Skin epidermis (tissue), 12 donors: ENCODE results near the gene PEAK3.

ENCODE experiments used
- H3K27ac ChIP-seq, 21 experiments: fragments of 200-600 bp; sonication (generic) in 11 of 21; one replicate each; pipeline ENCODE4 v1.5.0; 2020; ENCODE audit warnings: mild to moderate bottlenecking in 3 of 21, inconsistent platforms in 2 of 21, moderate library complexity in 2 of 21
- H3K4me3 ChIP-seq, 7 experiments: fragments of 200-600 bp; sonication (generic) in 2 of 7; one replicate each; pipeline ENCODE4 v1.5.0; 2020; ENCODE audit warnings: inconsistent platforms in 2 of 7, mild to moderate bottlenecking in 2 of 7, moderate library complexity in 1 of 7

Gene PEAK3

GRCh38 chr19:2275588-2276428 lies 6.2 kb downstream of the PEAK3 start:
- Histone ChIP-seq H3K4me3 (peak overlapping the region in 1 of 7 experiments; percentile 18), H3K27ac (peak overlapping the region in 7 of 21 experiments; percentile 14 to 46 (median 26))

GRCh38 chr19:2274931-2275535 lies 6.9 kb downstream of the PEAK3 start:
- Histone ChIP-seq H3K4me3 (no peak overlapping the region), H3K27ac (peak overlapping the region in 5 of 21 experiments; percentile 14 to 34 (median 23))

DNA sequence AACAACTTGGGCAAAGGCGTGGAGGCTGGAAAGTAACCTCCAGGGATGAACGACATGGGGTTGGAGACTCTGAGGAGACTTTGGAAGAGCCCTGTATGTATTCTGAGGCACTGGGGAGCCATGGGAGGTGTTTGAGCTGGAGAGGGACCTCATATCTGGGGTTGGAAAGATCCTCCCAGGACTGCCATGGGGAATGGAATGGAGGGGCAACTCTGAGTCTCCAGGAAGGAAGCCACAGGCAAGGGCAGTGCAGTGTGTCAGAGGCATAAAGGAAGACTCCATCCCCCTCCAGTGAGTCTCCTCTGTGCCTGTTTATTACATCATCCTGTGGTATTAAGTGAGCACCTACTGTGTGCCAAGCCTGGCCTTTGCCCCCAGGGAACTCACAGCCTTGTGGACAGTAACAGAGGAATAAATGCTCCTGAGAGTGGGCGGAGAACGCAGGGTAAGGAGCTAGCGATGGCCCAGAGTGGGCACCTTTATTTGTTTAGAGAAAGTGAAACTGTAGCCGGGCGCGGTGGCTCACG lies 7.7 kb downstream of the PEAK3 start:
- H3K27ac ChIP-seq: peak overlapping the region in 14 of 21 experiments; percentile 31 to 99 (median 64)

DNA sequence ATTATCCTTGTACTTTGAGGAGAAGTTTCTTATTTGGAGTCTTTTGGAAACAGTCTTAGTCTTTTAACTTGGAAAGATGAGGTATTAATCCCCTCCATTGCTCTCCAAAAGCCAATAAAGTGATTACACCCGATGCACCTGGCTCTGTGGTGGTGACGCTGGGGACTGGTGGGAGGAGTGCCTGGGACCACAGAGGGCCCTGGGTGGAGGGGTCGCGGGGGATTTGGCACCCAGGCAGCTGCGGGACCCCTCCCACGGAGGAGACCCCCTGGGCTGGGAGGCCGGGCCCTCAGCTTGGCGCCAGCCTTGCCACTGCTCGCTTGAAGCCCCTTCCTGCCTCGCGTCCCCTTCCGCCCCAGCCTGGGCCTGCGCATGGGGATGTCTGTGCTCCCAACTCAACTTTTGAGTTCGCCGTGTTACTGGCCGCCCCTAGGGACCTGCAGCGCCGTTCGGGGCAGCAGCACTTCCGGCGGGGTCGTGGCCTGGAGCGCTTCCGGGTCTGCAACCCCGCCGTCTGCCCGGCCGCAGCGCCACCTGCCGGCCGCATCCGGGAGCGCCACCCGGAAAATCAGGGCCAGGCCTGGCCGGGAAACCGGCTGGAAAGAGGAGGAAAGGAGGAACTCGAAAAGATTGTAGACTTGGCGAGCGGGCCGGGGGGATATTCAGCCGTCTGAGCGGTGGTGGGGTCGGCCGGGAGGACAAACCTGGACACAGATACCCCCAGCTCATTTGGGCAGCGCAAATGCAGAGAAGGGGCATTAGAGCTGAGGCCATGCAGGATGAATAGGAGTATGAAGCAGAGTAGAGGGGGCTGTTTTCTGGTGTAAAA lies 8.4 kb downstream of the PEAK3 start:
- peak overlapping the region in 4 of 7 experiments; percentile 8 to 91 (median 14) for H3K4me3 ChIP-seq

More for the DNA sequence above, 7.7 kb downstream of the PEAK3 start:
- H3K4me3 ChIP-seq: peak overlapping the region in 1 of 7 experiments; percentile 91

DNA sequence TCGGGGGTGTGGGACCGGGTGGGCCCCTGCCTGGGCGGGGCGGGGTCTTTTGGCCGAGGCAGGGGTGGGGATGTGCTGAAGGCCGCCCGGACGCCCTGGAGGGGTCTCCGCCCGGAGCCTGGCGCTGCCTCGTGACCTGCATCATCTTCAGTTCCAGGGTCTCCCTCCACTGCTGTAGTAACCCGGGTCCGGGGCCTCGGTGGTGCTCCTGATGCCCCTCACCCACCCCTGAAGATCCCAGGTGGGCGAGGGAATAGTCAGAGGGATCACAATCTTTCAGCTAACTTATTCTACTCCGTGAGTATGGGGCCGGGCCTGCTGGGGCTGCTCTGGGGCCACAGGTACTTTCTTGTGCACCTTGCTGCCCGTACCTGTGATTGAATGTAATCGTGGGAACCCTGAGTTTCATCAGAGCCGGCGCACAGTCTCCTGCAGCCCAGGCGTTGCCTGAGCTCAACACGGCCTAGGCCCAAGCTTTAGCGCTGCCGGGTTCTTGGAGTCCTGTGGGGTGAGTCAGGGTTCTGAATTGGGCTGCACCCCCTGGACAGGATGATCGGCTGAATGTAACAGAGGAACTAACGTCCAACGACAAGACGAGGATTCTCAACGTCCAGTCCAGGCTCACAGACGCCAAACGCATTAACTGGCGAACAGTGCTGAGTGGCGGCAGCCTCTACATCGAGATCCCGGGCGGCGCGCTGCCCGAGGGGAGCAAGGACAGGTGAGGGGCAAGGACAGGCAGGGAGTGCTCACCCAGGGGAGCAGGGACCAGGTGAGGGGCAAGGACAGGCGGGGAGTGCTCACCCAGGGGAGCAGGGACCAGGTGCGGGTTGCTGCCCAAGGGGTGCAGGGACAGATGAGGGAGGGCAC lies 10.5 kb downstream of the PEAK3 start:
- H3K27ac ChIP-seq: peak overlapping the region; percentile 34 to 99 (median 98)

More for the DNA sequence above, 8.4 kb downstream of the PEAK3 start:
- H3K27ac ChIP-seq: peak overlapping the region in 19 of 21 experiments; percentile 2 to 99 (median 55)

DNA sequence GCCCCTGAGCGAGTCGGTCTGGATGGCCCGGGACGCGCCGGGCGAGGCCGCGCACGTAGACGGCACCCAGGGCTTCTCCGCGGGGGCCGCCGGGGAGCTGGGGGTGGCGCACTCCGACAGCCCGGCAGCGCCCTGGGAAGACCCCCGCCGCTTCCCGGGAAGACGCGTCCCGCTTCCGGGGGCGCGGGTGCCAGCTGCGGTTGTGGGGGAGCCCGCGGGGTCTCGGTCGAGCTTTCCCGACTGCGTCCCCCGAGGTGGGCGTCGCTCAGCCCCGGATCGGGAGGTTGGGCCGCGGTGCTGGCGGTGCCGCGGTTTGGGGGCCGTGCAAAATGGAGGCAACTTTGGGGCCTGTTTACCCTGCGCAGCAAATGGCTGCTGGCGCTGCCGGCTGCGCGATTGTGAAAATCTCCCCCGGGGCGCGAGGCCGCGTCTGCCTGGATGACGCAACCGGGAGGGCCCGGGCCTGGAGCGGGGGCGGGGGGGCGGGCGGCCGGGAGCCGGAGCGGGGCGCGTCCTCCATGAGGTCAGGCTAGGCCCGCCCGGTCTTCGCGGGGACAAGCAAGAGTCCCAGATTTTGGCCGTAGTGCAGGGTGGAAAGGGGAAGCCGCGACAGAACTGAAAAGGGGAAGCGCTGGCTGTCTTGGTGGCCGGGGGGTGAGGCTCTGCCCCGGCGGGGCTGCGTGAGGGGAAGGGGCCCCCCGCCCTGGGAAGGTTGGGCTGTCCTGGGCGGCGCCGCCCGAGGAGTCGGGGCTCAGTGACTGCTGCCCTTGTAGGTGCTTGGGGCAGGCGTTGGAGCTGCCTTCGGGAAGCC lies 11.3 kb downstream of the PEAK3 start:
- H3K27ac ChIP-seq: peak overlapping the region; percentile 81 to 99 (median 98)
- H3K4me3 ChIP-seq: peak overlapping the region; percentile 72 to 100 (median 91)

More for the DNA sequence above, 10.5 kb downstream of the PEAK3 start:
- H3K4me3 ChIP-seq: peak overlapping the region; percentile 72 to 100 (median 91)

DNA sequence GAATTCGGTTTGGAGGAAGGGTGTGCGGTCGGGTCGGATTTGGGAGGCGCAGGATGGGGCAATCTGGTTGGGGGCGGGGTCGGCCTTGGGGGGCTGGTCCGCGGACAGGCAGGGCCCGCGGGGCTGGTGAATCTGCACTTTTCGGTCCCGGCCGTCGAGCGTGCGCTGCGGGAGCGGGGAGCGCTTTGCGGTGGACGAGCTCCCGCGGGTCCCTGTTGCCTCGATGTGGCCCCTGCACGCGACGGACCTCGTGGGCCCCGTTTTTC lies 11.9 kb downstream of the PEAK3 start:
- Histone ChIP-seq H3K27ac (peak overlapping the region; percentile 81 to 99 (median 98)), H3K4me3 (peak overlapping the region; percentile 72 to 100 (median 91))

DNA sequence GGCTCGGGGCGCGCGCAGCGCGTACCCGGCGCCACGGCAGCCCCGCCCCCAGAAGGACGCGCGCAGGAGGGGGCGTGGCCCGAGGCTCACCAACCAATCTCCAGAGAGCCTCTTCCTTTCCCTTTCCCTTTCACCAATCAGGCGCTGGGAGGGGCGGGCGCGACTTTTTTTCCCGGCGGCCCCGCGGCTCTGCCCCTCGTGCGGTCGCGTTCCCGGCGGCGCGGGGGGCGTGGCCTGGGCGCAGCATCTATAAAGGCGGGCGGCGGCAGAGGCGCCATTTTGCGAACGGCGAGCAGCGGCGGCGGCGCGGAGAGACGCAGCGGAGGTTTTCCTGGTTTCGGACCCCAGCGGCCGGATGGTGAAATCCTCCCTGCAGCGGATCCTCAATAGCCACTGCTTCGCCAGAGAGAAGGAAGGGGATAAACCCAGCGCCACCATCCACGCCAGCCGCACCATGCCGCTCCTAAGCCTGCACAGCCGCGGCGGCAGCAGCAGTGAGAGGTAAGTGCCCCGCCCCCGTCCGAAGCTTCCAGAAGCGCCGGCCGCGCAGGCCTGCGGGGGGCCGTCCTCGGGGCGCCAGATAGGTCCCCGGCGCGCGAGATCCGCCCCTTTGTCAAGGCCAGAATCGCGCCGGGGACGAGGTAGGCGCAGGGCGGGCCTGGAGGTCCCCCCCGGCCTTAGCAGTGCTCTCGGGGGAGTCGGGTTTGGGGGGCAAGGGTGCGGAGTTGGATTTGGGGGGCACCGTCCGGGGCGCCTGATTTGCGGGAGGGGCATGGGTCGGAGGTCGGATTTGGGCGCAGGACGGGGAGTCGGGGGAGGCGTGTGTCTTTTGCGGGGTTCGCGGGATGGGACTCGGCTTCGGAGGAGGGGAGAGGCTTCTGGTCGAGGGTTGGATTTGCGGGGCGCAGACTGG lies 12.5 kb downstream of the PEAK3 start:
- H3K27ac ChIP-seq: peak overlapping the region; percentile 81 to 99 (median 98)
- H3K4me3 ChIP-seq: peak overlapping the region; percentile 72 to 100 (median 91)

DNA sequence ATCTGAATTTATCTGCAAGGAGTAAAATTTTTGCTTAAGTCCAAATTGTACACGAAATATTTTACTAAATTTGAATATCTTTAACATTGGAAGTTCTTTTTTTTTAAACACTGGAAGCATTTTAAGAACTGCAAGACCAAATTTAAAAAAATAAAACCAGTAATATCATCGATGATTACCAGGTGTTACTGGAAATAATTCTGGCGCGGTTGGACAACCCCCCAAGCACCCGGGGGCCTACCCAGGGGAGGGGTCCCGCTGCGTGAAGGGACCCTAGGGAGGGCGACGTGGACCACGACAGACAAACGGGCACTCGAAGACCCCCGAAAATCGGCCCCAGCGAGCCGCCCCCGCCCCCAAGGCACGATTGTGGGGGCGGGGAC lies 13.1 kb downstream of the PEAK3 start:
- Histone ChIP-seq H3K4me3 (peak overlapping the region; percentile 72 to 100 (median 91)), H3K27ac (peak overlapping the region in 19 of 21 experiments; percentile 40 to 99 (median 81))

GRCh38 chr19:2268480-2268830 lies 13.5 kb downstream of the PEAK3 start:
- peak overlapping the region in 5 of 21 experiments; percentile 69 to 99 (median 80) for H3K27ac ChIP-seq
- H3K4me3 ChIP-seq: peak overlapping the region in 4 of 7 experiments; percentile 72 to 100 (median 90)

DNA sequence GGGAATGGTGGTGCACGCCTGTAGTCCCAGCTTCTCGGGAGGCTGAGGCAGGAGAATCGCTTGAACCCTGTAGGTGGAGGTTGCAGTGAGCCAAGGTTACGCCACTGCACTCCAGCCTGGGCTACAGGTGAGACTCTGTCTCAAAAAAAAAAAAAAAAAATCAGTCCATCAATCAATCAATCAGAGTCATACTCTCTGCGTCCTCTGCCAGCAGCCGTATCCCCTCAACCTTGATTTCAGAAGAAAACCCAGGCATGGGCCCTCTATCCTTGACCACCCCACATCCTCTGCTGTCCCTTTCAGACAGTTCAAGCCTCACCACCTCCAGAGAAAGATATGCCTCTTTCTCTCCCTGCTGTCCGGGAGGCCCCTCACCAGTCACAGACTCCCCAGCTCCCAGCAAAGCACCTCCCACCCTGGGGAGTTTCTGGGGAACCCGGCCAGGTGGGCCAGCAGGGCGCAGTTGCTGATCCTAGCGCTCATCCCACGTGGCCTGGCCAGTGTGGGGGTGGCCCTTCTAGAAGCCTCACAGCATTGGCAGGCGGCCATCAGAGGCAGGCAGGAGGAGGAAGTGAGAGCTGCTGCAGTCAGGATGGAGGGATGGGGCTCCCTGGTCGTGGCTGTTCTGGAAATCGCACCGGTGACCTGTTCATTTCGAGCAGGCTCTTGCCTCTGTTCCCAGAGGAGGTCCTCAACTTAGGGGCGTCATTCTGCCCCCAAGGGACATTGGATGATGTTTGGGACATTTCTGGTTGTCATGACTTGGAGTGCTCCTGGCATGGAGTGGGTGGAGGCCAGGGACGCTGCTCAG lies 15.6 kb downstream of the PEAK3 start:
- no peak overlapping the region for H3K4me3 ChIP-seq
- peak overlapping the region in 12 of 21 experiments; percentile 2 to 70 (median 36) for H3K27ac ChIP-seq

DNA sequence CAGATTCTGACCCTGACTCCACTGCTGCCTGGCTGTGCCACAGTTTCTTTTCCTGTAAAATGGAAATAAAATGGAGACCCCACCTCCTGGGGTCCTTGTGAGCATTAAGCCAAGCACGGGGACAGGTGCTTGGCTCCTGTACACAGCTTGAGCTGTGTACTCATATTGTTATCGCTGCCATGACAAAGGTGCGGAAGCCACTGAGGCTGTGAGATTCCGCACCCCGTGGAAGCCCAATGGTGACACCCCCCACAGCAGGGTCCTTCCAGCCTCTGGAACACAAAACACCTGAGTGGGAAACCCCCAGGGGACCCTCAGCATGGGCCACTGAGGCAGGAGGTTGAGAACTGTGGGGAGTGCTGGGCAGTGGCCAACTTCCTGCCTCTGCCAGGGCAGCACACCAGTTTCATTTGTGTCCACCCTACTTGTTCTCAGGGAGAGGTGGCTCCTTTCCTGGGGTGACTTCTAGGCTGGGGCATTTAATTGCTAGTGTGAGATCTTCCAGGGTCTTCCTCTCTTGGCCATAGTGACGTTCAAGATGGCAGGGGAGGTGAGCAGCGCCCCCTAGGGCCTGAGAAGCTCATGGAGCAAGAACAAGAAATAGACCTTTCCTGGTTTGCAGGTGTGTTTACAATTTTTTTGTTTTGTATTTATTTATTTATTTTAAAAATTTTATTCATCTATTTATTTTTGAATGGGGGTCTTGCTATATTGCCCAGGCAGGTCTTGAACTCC lies 20.4 kb downstream of the PEAK3 start:
- no peak overlapping the region for H3K4me3 ChIP-seq
- no peak overlapping the region for H3K27ac ChIP-seq

- H3K27ac ChIP-seq: peak overlapping the region in 14 of 21 experiments; percentile 17 to 76 (median 50)
Observed at GRCh38 chr19:2260341-2260805, 21.6 kb downstream of the PEAK3 start.

DNA sequence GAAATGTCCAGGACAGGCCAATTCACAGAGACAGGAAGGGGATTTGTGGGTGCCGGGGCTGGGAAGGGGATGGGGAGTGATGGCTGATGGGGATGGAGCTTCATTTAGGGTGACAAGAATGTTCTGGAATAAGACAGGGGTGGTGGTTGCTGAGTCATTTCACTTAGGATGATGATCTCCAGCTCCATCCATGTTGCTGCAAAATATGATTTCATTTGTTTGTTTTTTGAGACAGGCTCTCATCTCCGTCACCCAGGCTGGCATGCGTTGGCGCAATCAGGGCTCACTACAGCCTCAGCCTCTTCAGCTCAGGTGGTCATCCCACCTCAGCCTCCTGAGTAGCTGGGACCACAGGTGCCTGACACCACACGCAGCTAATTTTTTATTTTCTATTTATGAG lies 22.6 kb downstream of the PEAK3 start:
- H3K27ac ChIP-seq: peak overlapping the region in 7 of 21 experiments; percentile 6 to 67 (median 39)
- H3K4me3 ChIP-seq: no peak overlapping the region

More at GRCh38 chr19:2260341-2260805, 21.6 kb downstream of the PEAK3 start:
- no peak overlapping the region for H3K4me3 ChIP-seq

DNA sequence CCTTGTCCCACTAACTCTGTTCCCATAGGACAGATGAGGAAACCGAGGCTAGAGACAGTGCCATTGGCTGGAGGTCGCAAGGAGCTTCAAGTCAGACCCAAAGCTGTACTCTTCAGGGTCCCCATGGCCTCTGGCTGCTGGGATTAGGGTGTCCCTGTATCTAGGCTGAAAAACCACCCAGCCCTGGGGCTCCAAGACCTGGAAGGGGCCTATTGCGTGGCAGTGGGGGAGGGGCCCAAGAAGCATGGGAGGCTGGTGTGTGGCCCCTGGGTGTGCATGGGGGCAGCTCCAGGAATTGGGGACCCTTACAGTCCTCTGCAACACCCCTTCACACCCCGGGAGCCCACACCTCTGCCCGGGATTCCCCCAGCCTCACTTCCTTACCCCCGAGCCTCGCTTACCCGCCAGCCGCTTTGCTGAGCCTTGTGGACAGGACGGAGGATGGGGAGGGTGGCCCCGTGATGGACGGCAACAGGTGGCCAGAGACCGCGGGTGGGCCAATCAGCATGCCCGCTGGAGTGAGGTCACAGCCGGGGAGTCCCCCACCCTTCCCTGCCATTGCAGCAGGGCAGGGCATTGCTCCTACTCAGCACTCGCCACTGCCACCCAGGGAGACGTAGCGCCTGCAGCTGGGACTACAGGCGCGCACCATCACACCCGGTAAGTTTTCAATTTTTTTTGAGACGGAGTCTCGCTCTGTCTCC lies 25.8 kb downstream of the PEAK3 start, which contains the start of gene JSRP1:
Gene JSRP1, minus strand, starts transcription at position 436 of the 704 bp plus-strand sequence. CDS start 1,103 bp downstream, outside the sequence.
- Histone ChIP-seq H3K27ac (peak within 1 kb of the TSS in 4 of 21 experiments; percentile 78 to 91 (median 86)), H3K4me3 (no peak within 1 kb of the TSS)
